ENCODE results near the gene AKT3. TPM values are rescaled to one million over a fixed set of nuclear protein-coding genes. Genes with fewer than 3 reads are reported as not detected.
A peak's percentile ranks its signal among the peaks of the same experiment; 100 is the strongest.

The AKT3 gene
- total RNA-seq, 2 experiments from 2014 or later = 33.3 to 34.7 TPM

GRCh38 chr1:243483071-243483771 is 366.8 kb downstream of the AKT3 start:
- Mint-ChIP-seq H3K4me3 (peak overlapping the region; percentile 50), H3K27ac (no peak overlapping the region), H3K27me3 (no peaks in the 10 kb centered on the region), H3K9me3 (no peaks in the 10 kb centered on the region), H3K4me1 (ENCODE audit: low read depth) (peaks cover 16% of the 10 kb centered on the region), H3K36me3 (no peaks in the 10 kb centered on the region)
- intact Hi-C loops (cut with micrococcal nuclease) = no loop called here
- ChIA-PET POLR2A (no interaction called here), CTCF (no interaction called here)
- DNase-seq = peak; percentile 17

GRCh38 chr1:243482141-243483022 is 367.7 kb downstream of the AKT3 start:
- Mint-ChIP-seq H3K36me3 (no peaks in the 10 kb centered on the region), H3K9me3 (no peaks in the 10 kb centered on the region), H3K27ac (no peak overlapping the region), H3K27me3 (no peaks in the 10 kb centered on the region), H3K4me1 (ENCODE audit: low read depth) (peaks cover 16% of the 10 kb centered on the region), H3K4me3 (peak overlapping the region; percentile 50)
- intact Hi-C loops (cut with micrococcal nuclease) = no loop called here
- ChIA-PET CTCF (no interaction called here), POLR2A (no interaction called here)
- peak; percentile 25 for DNase-seq

- POLR2A ChIA-PET = no interaction called here
- CTCF ChIA-PET = no interaction called here
These were observed 368.9 kb downstream of the AKT3 start for GRCh38 chr1:243481101-243481500.

DNA sequence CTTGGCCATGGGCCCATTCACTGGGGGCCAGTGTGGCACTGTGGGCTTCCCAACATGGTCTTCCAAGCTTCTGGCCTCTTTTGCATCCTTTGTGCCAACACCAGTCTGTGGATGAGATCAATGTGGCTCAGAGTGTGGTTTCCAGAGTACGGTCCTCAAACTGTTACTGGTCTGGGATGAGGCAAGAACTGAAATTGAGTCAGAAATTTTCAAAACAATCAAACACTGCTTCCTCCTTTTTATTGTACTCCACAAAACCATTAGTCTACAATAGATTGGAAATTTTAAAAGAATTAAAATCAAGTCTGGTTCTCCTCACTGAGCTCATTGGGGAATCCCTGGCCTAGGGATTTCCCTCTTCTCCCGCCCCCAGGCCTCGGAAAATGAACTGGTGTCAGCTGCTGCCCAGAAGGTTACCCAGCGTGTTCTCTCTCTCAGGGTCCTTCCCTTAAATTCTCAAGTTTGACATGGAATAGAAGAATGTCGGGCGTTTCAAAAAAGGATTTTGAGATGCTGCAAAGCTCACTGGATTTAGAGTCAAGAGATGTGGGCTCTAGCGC is 372.2 kb downstream of the AKT3 start:
- CTCF ChIA-PET = interaction anchor here (1.3 kb wide), 1 partner anchor 9 kb away, joined by 3 read pairs; no protein-coding TSS in a partner anchor
- Mint-ChIP-seq H3K27ac (no peak overlapping the region), H3K4me3 (no peak overlapping the region), H3K9me3 (no peaks in the 10 kb centered on the region), H3K4me1 (ENCODE audit: low read depth) (peaks cover 18% of the 10 kb centered on the region), H3K27me3 (no peaks in the 10 kb centered on the region), H3K36me3 (peaks cover 15% of the 10 kb centered on the region)
- intact Hi-C loops (cut with micrococcal nuclease) = no loop called here
- POLR2A ChIA-PET = no interaction called here
- DNase-seq = no peak

More at GRCh38 chr1:243481101-243481500, 368.9 kb downstream of the AKT3 start:
- H3K4me1 Mint-ChIP-seq (ENCODE audit: low read depth) = peaks cover 16% of the 10 kb centered on the region
- H3K9me3 Mint-ChIP-seq = no peaks in the 10 kb centered on the region
- no peaks in the 10 kb centered on the region for H3K27me3 Mint-ChIP-seq
- no peak for DNase-seq
- intact Hi-C loops (cut with micrococcal nuclease) = no loop called here
- no peak overlapping the region for H3K4me3 Mint-ChIP-seq
- peaks cover 4% of the 10 kb centered on the region for H3K36me3 Mint-ChIP-seq
- H3K27ac Mint-ChIP-seq = no peak overlapping the region

DNA sequence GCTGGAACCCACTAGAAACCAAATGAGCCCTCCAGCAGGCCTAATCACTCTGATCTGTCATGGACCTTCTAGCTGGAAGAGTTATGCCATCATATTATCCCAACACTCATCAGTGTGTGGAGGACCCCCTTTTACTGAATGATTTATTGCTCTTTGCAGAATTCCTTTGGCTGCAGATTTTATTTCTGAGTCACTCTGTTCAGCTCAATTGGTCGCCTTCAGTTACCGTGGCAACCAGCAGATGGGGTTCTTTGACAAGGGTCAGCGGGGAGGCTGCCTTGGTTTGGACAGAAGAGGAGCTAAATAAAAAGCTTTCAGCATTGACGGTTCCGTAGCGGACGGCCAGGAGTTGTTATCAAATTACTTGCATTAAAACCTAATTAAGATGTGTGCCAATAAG is 374.1 kb downstream of the AKT3 start:
- Mint-ChIP-seq H3K9me3 (no peaks in the 10 kb centered on the region), H3K36me3 (peaks cover 15% of the 10 kb centered on the region), H3K4me1 (ENCODE audit: low read depth) (peaks cover 6% of the 10 kb centered on the region), H3K27ac (no peak overlapping the region), H3K4me3 (no peak overlapping the region), H3K27me3 (no peaks in the 10 kb centered on the region)
- intact Hi-C loops (cut with micrococcal nuclease) = no loop called here
- CTCF ChIA-PET = no interaction called here
- no peak for DNase-seq
- POLR2A ChIA-PET = no interaction called here

- peaks cover 20% of the 10 kb centered on the region for H3K36me3 Mint-ChIP-seq
- no peak overlapping the region for H3K4me3 Mint-ChIP-seq
- H3K27me3 Mint-ChIP-seq = no peaks in the 10 kb centered on the region
- CTCF ChIA-PET = no interaction called here
- H3K27ac Mint-ChIP-seq = no peak overlapping the region
- no peak for DNase-seq
- intact Hi-C loops (cut with micrococcal nuclease) = no loop called here
- peaks cover 4% of the 10 kb centered on the region for H3K4me1 Mint-ChIP-seq (ENCODE audit: low read depth)
- POLR2A ChIA-PET = no interaction called here
- H3K9me3 Mint-ChIP-seq = no peaks in the 10 kb centered on the region
These were observed 375.1 kb downstream of the AKT3 start for GRCh38 chr1:243474906-243475305.

DNA sequence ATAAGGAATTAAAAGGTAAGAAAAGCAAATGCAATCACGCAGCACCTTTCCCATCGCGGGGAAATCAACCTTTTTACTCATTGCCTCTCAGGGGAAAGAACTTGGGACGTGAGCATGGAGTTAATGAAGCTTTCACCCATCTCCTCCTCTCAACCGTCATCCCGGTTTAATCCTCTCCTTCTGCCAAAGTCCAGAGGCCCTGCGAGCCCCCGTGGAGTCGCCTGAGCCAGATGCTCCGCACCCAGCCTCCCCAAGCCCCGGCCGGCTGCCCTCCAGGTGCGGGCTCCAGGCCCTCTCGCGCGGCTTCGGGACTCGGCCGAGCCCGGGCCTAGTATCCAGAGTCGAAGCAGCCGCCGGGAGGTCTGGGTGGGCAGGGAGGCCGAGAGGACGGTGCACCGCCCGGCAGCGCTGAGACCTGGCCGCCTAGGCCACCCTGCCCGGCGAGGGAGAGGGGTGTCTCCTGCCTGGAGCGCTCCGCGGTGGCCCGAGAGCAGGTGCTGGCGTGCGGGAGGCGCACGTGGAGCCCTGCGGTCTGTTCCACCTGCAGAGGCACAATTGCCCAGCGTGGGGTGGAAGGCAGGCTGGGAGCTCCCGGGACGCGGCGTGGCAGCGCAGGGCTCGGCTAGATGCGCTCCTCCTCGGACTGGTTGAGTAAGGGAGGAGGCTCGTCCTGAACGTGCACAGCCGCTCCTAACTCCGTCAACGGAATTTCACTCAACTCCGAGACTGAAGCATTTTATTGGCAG is 375.7 kb downstream of the AKT3 start:
- Mint-ChIP-seq H3K36me3 (peaks cover 20% of the 10 kb centered on the region), H3K4me1 (ENCODE audit: low read depth) (peaks cover 3% of the 10 kb centered on the region), H3K27ac (no peak overlapping the region), H3K27me3 (no peaks in the 10 kb centered on the region), H3K4me3 (no peak overlapping the region), H3K9me3 (no peaks in the 10 kb centered on the region)
- DNase-seq = no peak
- intact Hi-C loops (cut with micrococcal nuclease) = no loop called here
- POLR2A ChIA-PET = no interaction called here
- CTCF ChIA-PET = no interaction called here

- Mint-ChIP-seq H3K4me1 (ENCODE audit: low read depth) (peaks cover 3% of the 10 kb centered on the region), H3K4me3 (no peak overlapping the region), H3K27ac (no peak overlapping the region), H3K36me3 (peaks cover 20% of the 10 kb centered on the region), H3K27me3 (no peaks in the 10 kb centered on the region), H3K9me3 (no peaks in the 10 kb centered on the region)
- DNase-seq = no peak
- ChIA-PET CTCF (no interaction called here), POLR2A (no interaction called here)
- intact Hi-C loops (cut with micrococcal nuclease) = no loop called here
These were observed 376.6 kb downstream of the AKT3 start for GRCh38 chr1:243473227-243474135.

- intact Hi-C loops (cut with micrococcal nuclease) = no loop called here
- CTCF ChIA-PET = no interaction called here
- no peak overlapping the region for H3K4me3 Mint-ChIP-seq
These were observed 378.0 kb downstream of the AKT3 start for GRCh38 chr1:243471754-243472745.

GRCh38 chr1:243471026-243471685 is 378.9 kb downstream of the AKT3 start:
- intact Hi-C loops (cut with micrococcal nuclease) = no loop called here
- Mint-ChIP-seq H3K27me3 (no peaks in the 10 kb centered on the region), H3K9me3 (no peaks in the 10 kb centered on the region), H3K36me3 (peaks cover 16% of the 10 kb centered on the region), H3K27ac (no peak overlapping the region), H3K4me3 (no peak overlapping the region), H3K4me1 (ENCODE audit: low read depth) (peaks cover 3% of the 10 kb centered on the region)
- no peak for DNase-seq
- POLR2A ChIA-PET = no interaction called here
- CTCF ChIA-PET = no interaction called here

More at GRCh38 chr1:243471754-243472745, 378.0 kb downstream of the AKT3 start:
- POLR2A ChIA-PET = no interaction called here
- H3K36me3 Mint-ChIP-seq = peaks cover 20% of the 10 kb centered on the region
- DNase-seq = no peak
- H3K9me3 Mint-ChIP-seq = no peaks in the 10 kb centered on the region
- H3K27me3 Mint-ChIP-seq = no peaks in the 10 kb centered on the region
- H3K4me1 Mint-ChIP-seq (ENCODE audit: low read depth) = peaks cover 3% of the 10 kb centered on the region
- no peak overlapping the region for H3K27ac Mint-ChIP-seq
